Stimulated activated CD8-positive, alpha-beta memory T cell treated with anti-CD3 and anti-CD28 coated beads, Interleukin-4, amount 100 ng/mL, for 1 hour (primary cell): ENCODE results near the gene TIMM23B.
"Not testable (repeated sequence)": the region's sequence is repeated elsewhere in the genome, so short reads cannot be mapped to it uniquely, and the experiment has no call there.

Source experiments
- DNase-seq, 2 donors: peaks; one replicate each; pipeline ENCODE4 v3.0.0-alpha.2; 2020; ENCODE audit warnings: low read depth in 2 of 2, low spot score in 1 of 2

TIMM23B gene, protein sequence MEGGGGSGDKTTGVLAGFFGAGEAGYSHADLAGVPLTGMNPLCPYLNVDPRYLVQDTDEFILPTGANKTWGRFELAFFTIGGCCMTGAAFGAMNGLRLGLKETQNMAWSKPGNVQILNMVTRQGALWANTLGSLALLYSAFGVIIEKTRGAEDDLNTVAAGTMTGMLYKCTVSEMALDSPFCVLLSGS

DNA sequence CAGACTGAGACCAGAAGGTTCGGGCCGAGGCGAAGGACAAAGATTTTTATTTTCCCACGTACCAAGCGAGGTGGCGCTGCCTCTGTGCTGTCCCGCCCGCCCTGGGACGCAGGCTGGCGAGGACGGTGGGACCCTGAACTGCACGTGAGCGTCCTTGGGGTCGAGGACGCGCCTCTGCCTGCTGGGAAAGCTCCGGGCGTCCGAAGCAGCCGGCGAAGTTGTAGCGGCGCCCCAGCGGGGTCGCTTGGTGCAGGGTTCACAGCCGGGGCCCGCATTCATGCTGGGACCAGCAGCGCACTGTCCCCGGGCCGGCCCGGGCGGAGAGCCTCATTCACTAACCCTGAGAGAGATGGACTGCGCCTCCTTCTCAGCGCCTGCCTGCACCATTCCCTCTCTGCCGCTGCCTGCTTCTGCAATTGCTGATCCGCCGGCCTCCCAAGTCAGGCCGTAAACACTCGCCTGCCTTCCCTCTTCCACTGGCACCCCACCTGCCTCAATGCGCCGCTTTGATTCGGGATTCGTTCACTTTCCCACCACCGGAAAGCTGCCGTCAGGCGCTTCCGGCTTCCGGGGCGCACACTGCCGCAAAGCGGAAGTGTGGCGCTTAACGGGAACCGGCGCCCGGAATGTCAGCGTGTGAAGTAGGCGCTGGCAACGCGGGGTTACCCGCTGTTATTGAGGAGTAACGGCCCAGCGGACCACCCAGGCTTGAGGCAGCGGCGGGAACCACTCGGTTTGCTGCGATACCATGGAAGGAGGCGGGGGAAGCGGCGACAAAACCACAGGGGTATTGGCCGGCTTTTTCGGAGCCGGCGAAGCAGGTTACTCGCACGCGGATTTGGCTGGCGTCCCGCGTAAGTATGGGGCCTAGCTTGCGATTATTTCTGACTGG lies at the start of gene TIMM23B, which contains the start of gene PARG:
TSS of gene TIMM23B (plus strand) at position 607 of the 892 bp plus-strand sequence. CDS start at position 749, 142 bp downstream.
TSS of gene PARG (minus strand) at position 581 of the 892 bp plus-strand sequence. CDS start at position 279, 302 bp downstream.
- DNase-seq, result peak; percentile 54 to 67

DNA sequence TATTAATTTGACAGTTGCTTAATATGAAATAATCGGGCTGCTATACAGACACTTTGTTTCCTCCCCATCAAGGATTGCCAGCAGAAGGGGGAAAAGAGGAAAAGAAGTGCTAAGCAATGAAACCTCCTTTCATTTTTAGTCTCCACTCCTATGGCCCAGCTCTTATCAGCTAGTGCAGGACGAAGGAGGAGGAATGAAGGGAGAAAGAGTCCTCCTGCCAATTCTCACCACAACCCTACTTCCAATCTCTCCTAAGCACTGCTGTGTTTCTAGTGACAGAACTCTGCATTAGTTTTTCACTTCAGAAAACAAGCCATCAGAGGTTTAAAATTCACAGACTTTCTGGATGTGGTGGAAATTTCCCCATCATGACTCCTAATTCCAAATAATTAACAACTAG lies 41.9 kb upstream of the TIMM23B start:
- DNase-seq, result not testable (repeated sequence)

DNA sequence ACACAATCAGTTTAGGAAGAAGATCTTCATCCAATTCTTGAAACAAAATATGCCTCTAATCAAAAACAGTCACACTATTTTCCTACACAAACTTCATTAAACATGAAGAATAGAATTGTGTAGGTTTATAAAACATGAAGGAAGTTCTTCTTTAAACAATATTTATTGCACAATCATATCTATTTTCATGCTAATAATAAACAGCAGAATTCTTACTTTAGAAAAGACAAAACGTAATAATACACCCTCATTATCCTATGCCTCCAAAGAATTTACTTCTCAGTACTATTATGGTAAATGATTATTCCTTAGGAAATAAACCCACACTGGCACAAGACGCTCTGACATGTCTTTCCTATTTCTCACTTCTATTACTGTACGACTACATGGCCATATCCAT lies 41.4 kb upstream of the TIMM23B start:
- DNase-seq, result not testable (repeated sequence)

DNA sequence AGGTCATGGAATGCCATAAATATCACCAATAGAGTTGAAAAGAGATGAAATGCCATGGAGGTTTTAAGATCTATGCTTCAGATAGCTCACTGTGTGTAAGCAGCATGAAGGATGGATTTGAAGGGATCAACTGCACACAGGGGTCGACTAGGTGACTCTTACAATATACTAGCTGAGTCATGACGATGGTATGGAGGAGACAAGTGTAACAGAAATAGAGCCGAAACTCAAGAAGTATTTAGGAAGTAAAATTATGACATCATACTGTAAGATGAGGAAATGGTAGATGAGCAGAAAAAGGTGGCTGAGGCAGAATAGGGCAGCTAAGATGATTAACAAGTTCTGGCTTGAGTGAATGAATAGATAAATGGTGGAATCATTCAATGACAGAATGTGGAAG lies 38.0 kb upstream of the TIMM23B start:
- DNase-seq, result not testable (repeated sequence)

DNA sequence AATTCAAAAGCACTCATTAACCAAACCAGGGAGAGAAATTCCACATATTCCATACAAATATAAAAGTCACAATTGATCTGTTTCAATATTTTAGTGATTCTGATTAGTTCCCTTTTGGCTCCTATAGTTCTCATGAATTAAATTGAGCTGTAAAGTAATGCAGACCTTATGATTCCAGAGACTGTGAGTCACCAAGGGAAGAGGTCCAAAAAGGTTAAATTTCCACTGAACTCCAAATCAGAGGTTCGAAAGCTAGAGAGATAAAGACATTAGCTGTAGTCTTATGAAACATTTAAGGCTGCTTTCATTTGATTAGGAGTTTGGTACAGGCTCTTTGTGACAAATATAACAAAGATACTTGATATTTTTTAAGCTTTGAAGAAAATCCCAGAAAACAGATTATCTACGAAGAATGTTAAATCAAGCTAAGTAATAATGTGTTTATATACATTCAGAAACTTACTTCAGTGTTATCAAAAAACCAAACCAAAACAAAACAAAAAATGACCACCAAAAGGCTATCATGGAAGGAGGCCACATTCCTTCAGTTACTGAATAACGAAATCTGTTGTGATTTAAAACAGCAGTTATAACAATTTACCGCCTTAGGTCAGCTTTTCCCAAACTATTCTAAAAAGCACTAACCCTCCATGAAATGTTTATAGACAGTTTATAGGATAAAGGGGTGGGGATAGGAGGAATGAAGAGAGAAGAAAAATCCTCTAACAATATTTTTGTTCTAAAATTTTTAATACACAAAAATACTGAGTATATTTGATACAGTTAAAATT lies 33.4 kb upstream of the TIMM23B start:
- DNase-seq, result not testable (repeated sequence)

DNA sequence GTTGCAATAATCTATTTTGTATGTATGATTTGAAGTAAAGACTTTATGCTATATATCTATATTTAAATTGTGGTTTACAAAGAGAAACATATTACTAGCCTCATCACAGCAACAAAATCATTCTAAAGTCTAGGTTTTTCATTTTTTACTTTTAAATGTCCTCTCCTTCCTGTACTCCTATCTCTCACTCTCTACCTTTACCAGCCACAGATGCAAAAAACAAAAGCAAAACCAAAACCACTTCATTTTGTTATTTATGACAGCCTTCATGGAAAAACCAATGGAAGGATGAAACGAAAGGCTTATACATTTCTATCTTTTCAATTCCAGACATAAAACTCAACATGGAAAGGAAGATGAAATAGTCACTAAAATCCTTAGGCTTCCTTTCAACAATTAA lies 31.6 kb upstream of the TIMM23B start:
- not testable (repeated sequence) for DNase-seq

DNA sequence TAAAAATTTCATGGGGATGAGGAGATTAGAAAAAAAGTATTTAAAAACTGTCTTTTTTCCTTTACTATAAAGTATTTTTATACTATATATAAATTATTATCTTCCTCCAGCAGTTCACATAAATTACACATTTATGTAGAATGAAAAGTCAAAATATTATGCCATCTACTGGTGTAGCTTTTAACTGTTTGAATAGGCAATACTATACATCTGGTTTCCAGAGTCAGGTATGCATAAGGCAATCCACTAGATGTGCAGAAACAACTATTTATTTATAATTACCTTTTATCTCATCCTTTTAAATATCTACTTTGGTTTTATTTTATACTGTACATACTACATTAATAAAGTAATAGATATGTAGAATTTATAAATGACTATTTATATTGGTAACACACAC lies 25.4 kb upstream of the TIMM23B start:
- DNase-seq, result not testable (repeated sequence)

DNA sequence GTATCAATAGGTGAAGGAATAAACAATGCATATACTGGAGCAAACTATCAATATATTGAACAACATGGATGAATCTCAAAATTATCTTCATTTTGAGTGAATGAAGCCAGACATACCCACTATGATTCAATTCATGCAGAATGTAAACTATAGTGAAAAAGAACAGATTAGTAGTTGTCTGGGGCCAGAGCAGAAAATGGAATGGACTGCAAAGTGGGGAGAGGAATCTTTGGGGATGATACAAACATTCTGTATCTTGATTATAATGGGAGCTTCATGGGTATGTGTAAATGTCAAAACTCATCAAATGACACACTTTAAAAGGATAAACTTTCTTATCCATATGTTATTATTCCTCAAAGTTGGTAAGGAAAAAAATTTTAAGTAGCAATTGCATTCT lies 23.9 kb upstream of the TIMM23B start:
- not testable (repeated sequence) for DNase-seq

DNA sequence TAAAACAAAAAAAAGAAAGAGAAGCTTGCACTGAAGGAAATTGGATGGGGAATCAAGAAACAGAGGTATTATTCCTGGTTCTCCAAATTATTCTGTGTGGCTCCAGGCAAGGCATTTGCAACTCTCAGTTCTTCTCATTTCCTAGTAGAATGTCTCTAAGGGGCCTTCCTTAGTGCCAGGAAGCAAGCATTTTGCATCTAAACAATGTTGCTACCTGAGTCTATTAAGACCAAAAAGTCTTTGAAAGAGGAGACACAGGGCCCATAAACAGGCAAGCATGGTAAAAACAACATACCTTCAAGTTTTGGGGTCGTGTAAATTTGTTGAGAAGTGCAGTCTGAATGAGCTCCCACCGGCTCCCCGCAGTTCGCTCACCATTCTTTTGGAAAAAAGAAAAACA lies 19.8 kb upstream of the TIMM23B start:
- not testable (repeated sequence) for DNase-seq

DNA sequence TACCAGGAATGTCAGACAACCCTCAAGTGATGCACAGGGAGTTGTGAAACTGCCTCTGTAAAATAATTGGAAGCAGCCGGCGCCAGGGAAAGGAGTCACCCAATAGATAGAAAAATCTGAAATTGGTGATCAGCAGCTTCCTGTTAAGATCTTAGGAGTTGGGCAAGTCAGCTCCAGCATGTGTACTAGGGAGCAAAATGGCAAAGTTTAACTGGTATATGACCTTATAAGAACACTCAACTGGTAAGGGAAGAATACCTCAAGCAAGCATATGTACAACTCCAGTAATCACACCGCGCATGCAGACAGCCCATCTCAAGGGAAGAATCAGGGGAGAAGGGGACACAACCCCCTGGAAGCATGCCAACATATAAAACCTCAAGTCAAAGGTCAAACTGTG lies 18.3 kb upstream of the TIMM23B start:
- DNase-seq, result not testable (repeated sequence)

DNA sequence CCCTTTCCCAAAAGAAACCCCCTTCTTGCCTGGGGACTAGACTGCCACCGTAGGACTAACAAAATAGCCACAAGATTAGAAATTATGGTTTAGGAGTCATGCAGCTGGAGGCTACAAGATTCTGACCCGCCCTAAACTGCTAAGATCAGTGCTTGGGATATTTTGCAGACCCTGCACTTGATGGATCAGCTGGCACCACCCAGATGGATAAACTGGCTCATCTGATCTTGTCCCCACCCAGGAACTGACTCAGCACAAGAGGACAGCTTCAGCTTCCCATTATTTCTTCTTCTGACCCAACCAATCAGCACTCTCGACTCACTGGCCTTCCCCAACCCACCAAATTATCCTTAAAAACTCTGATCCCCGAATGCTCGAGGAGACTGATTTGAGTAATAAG lies 10.6 kb upstream of the TIMM23B start:
- DNase-seq, result not testable (repeated sequence)

DNA sequence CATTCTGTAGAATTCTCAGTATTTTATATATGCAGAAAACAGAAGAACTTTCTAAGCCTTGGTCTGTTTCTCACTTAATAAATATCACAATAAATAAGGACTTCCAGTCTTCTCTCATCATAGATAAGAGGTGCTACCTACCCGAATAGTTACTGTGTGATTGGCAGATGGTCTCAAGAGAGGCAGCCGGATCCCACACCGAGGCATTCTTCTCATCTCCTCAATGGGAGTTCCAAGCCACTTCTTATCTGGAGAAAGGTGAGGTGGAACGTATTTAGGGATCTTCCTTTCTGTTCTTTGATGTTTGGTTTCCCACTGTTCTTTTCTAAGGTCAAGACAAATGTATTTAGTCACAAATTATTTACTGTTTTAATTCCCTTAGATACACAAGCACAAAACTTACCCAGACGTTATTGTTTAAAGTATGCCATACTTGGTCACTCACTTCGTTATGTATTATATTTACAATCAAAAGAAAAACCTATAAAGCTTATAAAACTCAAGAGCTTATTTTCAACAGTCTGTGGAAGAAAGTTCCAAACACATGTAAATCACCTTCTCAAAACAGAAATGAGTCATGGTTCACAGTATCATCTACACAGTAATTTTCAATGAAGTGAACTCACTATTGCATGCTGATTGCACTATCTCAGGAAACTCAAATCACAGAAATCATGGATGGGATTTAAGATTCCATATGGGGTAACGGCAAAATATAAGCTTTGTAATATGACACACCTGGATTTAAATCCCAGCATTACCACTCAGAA lies 9.7 kb upstream of the TIMM23B start:
- DNase-seq, result not testable (repeated sequence)

DNA sequence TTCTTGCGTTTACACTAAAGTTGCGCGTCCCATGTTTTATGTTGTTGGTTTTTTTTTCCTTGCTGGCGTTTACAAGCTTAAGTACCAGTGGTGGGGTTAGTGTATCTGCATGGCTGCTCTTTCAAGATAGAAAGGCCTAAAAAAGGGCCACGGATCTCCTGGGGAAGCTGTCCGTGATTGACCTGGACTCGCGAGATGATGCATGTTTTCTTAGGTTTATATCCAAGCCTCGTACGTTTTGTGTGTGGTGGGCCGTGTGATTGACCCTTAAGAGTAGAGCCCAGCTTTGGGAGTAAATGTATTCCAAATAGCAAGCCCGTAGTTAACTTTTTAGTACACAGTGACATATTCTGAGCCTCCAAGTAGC lies 469 bp downstream of the TIMM23B start:
- not testable (repeated sequence) for DNase-seq

DNA sequence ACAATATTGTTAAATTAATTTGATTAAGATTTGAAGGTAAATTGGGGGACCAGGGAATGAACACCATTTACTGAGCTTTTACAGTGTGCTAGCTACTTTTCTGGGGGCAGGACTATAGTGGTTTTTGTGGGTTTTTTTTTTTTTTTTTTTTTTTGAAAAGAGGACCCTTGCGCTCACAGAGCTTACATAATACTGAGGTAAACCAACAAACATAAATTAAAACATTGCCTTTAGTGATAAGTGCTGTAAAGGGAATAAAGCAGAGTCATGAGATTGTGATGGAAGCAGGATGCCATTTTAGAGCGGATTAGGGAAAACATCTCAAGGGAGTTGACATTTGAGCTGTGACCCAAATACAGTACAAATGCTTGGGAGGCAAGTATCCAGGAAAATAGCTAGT lies 1.8 kb downstream of the TIMM23B start:
- not testable (repeated sequence) for DNase-seq

DNA sequence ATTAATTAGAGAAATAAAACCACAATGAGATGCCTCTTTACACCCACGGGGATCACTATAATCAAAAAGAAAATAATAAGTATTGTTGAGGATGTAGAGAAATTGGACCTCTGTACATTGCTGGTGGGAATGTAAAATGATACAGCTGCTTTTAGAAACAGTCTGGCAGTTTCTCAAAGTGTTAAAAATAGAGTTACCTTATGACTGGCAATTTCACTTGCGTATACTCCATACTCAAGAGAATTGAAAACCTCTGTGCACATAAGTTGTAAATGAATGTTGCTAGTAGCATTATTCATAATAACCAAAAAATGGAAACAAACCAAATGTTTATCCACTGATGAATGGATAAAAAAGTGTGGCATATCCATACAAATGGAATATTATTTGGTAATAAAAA lies 6.3 kb downstream of the TIMM23B start:
- not testable (repeated sequence) for DNase-seq

DNA sequence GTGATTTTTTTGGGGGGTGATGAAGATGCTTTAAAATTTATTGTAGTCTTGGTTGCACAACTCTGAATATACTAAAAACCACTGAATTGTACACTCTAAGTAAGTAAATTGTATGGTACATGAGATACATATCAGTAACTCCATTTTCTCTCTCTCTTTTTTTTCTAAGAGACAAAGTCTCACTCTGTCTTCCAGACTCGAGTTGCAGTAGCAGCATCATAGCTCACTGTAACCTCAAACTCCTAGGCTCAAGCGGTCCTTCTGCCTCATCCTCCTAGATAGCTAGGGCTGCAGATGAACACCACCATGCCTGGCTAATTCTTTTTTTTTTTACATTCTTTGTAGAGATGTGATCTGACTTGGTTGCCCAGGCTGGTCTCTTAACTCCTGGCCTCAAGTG lies 6.9 kb downstream of the TIMM23B start:
- not testable (repeated sequence) for DNase-seq

DNA sequence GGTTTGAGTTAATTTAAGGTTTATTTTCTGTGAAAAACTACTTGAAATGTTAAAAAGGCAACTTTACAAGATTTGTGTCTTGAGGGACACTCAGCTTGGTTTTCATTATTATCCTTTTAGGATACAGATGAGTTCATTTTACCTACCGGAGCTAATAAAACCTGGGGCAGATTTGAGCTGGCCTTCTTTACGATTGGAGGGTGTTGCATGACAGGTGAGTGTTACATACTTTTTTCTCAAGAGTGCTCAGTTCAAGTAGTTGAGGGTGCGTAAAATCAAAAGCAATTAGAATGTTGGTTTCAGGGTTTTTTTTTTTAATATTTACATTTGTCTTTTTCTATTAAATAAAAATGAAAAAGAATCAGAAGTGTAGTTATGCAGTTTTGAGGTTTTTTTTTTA lies 10.2 kb downstream of the TIMM23B start:
- DNase-seq, result not testable (repeated sequence)

DNA sequence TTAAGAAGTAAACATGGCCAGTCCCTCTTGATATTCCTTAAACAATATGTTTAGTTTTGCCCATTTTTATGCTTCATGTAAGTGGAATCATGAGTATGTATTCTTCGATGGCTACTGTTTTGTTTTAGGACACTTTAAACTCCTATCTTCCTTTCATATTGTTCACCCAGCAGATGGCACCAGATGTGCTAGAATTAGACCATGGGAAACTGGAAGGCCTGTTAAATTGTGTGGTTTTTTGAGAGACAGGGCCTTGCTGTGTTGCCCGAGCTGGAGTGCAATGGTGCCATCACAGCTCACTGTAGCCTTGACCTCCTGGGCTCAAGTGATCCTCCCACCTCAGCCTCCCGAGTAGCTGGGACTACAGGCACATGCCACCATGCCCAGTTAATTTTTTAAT lies 11.3 kb downstream of the TIMM23B start:
- DNase-seq, result not testable (repeated sequence)

DNA sequence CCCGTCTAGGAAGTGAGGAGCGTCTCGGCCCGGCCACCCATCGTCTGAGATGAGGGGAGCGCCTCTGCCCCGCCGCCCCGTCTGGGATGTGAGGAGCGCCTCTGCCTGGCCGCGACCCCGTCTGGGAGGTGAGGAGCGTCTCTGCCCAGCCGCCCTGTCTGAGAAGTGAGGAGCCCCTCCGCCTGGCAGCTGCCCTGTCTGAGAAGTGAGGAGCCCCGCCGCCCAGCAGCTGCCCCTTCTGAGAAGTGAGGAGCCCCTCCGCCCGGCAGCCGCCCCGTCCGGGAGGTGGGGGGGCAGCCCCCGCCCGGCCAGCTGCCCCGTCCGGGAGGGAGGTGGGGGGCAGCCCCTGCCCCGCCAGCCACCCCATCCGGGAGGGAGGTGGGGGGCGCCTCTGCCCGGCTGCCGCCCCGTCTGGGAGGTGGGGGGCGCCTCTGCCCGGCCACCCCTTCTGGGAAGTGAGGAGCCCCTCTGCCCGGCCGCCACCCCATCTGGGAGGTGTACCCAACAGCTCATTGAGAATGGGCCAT lies 28.5 kb downstream of the TIMM23B start:
- DNase-seq, result not testable (repeated sequence)

DNA sequence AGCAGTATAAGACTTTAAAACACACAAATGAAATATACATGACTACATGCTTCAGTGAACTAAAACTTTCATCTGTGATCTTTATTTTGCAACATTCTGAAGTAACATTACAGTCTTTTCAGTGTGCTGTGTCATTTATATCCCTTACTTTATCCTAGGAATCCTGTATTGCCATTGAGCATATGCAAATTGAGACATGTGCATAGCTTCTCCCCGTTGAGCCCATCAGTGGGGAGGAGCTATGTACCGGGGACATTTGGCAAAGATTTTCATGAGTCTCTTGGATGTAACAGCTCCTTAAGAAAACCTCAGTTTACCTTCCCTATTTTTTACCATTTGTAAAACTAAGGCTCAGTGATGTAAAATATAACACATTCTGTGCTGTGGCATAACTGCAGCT lies 29.6 kb downstream of the TIMM23B start:
- DNase-seq, result not testable (repeated sequence)
